Hematopoietic multipotent progenitor cell (in vitro differentiated cells): ENCODE measurements around the gene JRKL. TPM values are rescaled to one million over a fixed set of nuclear protein-coding genes. Genes with fewer than 3 reads are reported as not detected.
"Not testable (repeated sequence)": the region's sequence is repeated elsewhere in the genome, so short reads cannot be mapped to it uniquely, and the experiment has no call there.

Experiments
- DNase-seq, 3 donors: peaks; one replicate each; pipeline ENCODE4 v3.0.0-alpha.2; 2011 to 2015; ENCODE audit warnings: low read depth in 2 of 3, low spot score in 2 of 3
- small RNA-seq: library from RNA; depleted of rRNA; stranded (forward); fragments of <200 nt; gene quantifications from one replicate; pipeline ENCODE3, GENCODE V24; 2012
- total RNA-seq: library from RNA; depleted of rRNA; stranded (reverse); fragments of >200 nt; gene quantifications from one replicate; pipeline ENCODE4 v1.2.3, GENCODE V29; 2012

The JRKL gene
- total RNA-seq, 1 donor, result 2.7 TPM

- peak in 2 of 3 donors; percentile 14 to 45 for DNase-seq
Observed at GRCh38 chr11:96393753-96394348, 4.0 kb downstream of the JRKL start.

GRCh38 chr11:96394773-96395172 lies 5.0 kb downstream of the JRKL start:
- no peak for DNase-seq

- DNase-seq, result no peak
Observed at GRCh38 chr11:96396637-96397036, 6.8 kb downstream of the JRKL start.

GRCh38 chr11:96397863-96398262 lies 8.1 kb downstream of the JRKL start:
- no peak for DNase-seq

- DNase-seq, result no peak
Observed at GRCh38 chr11:96400697-96401096, 10.9 kb downstream of the JRKL start.

- not testable (repeated sequence) for DNase-seq
Observed at GRCh38 chr11:96411412-96411811, 21.6 kb downstream of the JRKL start.

DNA sequence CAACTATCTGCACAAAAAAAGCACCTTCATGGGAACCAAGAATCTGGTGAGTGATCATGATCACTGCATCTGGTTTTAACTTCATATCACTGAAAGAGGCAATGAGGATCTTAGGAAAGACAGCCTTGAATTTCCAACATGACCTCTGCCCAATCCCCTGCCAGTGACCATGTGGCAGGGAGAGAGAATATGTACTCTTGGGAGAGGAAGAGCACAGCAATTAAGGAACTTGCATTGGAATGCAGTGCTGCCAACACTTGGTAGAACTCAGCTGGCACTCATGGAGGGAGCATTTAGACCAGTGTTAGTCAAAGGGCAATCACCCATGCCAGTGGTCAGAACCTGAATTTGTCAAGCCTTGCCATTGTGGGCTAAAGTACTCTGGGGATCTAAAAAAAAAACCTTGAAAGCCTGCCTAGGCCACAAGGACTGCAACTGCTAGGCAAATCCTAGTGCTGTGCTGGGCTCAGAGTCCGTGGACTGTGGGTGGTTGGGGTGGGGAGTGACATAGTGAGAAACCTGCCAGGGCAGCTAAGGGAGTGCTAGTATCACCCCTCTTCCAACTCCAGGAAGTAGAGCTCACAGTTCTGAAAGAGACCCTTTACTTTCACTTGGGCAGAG lies 23.1 kb downstream of the JRKL start:
- DNase-seq, result no peak

DNA sequence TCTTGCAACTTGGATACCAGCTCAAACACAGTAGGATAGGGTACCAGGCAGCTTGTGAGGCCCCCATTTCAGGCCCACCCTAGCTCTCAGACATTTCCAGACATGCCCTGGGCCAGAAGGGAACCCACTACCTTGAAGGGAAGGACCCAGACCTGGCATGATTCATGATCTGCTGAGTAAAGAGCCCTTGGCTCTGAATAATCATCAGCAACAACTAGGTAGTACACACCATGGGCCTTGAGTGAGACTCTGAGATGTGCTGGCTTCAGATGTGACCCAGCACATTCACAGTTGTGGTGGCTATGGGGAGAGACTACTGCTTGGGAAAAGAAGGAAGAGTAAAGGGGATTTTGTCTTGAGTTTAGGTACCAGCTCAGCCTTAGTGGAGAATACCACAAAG lies 23.6 kb downstream of the JRKL start:
- DNase-seq, result no peak

GRCh38 chr11:96424693-96425092 lies 34.9 kb downstream of the JRKL start:
- no peak for DNase-seq

DNA sequence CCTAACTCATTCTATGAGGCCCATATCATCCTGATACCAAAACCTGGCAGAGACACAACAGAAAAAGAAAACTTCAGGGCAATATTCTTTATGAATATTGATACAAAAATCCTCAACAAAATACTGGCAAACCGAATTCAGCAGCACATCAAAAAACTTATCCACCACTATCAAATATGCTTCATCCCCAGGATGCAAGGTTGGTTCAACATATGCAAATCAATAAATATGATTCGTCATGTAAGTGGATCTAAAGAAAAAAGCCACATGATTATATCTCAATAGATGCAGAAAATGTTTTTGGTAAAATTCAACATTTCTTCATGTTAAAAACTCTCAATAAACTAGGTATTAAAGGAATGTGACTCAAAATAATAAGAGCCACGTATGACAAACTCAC lies 40.9 kb downstream of the JRKL start:
- no peak for DNase-seq

GRCh38 chr11:96432654-96433053 lies 42.8 kb downstream of the JRKL start:
- not testable (repeated sequence) for DNase-seq

Small RNAs within 50 kb of the gene (small RNA-seq; reads per million reads assigned to genes)
- gene MIR1260B, result not detected

Other genes with a start within 250 kb of the JRKL start
- gene MAML2, start 46.8 kb upstream of the JRKL start, total RNA-seq, result 11.6 TPM
- gene CCDC82, start 101 bp upstream of the JRKL start, total RNA-seq, result 6.5 TPM